Chondrocyte (in vitro differentiated cells): ENCODE measurements around the gene TTR. TPM values are rescaled to one million over a fixed set of nuclear protein-coding genes. Genes with fewer than 3 reads are reported as not detected.

Source experiments
- DNase-seq: peaks from one replicate; pipeline ENCODE4 v3.0.0; 2021; ENCODE audit warnings: mixed read lengths, low spot score
- H3K27ac Mint-ChIP-seq: one replicate; pipeline ENCODE4 v1.8.0; 2021; ENCODE audit warnings: mild to moderate bottlenecking, moderate library complexity, mixed read lengths; ENCODE audit not compliant: unreplicated experiment
- H3K27me3 Mint-ChIP-seq: 2 replicates; pipeline ENCODE4 v1.8.0; 2021; ENCODE audit warnings: low read depth, mixed read lengths
- H3K36me3 Mint-ChIP-seq: 2 replicates; pipeline ENCODE4 v1.8.0; 2021; ENCODE audit warnings: low read depth, mixed read lengths
- H3K4me1 Mint-ChIP-seq: 2 replicates; pipeline ENCODE4 v1.8.0; 2021; ENCODE audit warnings: low read depth, mild to moderate bottlenecking, mixed read lengths
- H3K4me3 Mint-ChIP-seq: one replicate; pipeline ENCODE4 v1.8.0; 2021; ENCODE audit warnings: mild to moderate bottlenecking, moderate library complexity, mixed read lengths; ENCODE audit not compliant: unreplicated experiment
- H3K9me3 Mint-ChIP-seq: 2 replicates; pipeline ENCODE4 v1.8.0; 2021; ENCODE audit warnings: low read depth, mixed read lengths
- CTCF ChIP-seq: fragments of 200-600 bp; sonication (generic); IDR thresholded peaks from 2 replicates; pipeline ENCODE4 v1.5.0; 2021; ENCODE audit warnings: antibody characterized with exemption, mild to moderate bottlenecking, moderate library complexity
- total RNA-seq: library from RNA; stranded (reverse); gene quantifications from 3 replicates; pipeline ENCODE4 v1.2.1, GENCODE V29; 2021

The TTR gene
- total RNA-seq, 1 donor from 2014 or later, result not detected

DNA sequence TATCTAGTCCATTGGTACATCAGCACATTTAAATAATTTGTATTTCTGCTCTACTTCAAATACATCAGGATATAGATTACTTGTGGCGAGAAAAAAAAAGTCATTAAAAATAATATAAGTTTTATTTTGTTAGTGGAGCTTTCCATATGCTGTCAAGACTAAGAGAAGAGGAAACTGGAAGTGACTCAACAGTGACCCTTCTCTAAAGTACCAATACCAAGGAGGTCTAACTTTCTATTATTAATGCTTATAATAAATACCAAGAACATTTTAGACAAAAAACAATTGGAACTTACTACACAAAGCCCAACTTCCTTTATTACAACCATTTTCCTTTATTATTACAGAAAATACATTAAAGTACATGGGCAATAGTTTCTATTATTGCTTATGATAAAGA lies 39.8 kb downstream of the TTR start:
- Mint-ChIP-seq H3K9me3 (peaks cover 3% of the 10 kb centered on the region), H3K27ac (no peak overlapping the region), H3K27me3 (no peaks in the 10 kb centered on the region), H3K4me3 (no peak overlapping the region), H3K4me1 (peaks cover 3% of the 10 kb centered on the region), H3K36me3 (peaks cover 4% of the 10 kb centered on the region)
- no peak for DNase-seq
- TF ChIP-seq CTCF, result no peak

DNA sequence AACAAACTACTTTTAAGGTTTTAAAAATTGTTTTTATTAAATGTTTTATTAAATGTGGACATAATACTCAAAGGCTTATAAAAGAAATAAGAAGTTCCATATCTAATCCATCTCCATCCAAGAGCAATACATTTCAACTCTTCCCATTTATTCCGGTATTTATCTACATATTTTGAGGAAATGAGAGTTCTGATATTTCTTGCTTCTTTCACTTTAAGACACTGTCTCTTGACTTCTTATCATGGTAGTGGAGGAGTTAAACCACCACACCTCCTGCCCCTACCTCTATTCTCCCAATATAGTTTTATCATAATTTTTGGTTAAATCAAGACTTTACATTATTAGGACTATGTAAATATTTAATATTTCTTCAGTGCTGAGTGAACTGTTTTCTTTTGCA lies 40.7 kb downstream of the TTR start:
- H3K4me3 Mint-ChIP-seq, result no peak overlapping the region
- TF ChIP-seq CTCF, result no peak
- H3K9me3 Mint-ChIP-seq, result peaks cover 5% of the 10 kb centered on the region
- no peak for DNase-seq
- H3K36me3 Mint-ChIP-seq, result peaks cover 6% of the 10 kb centered on the region
- H3K27ac Mint-ChIP-seq, result no peak overlapping the region
- peaks cover 3% of the 10 kb centered on the region for H3K4me1 Mint-ChIP-seq
- no peaks in the 10 kb centered on the region for H3K27me3 Mint-ChIP-seq

DNA sequence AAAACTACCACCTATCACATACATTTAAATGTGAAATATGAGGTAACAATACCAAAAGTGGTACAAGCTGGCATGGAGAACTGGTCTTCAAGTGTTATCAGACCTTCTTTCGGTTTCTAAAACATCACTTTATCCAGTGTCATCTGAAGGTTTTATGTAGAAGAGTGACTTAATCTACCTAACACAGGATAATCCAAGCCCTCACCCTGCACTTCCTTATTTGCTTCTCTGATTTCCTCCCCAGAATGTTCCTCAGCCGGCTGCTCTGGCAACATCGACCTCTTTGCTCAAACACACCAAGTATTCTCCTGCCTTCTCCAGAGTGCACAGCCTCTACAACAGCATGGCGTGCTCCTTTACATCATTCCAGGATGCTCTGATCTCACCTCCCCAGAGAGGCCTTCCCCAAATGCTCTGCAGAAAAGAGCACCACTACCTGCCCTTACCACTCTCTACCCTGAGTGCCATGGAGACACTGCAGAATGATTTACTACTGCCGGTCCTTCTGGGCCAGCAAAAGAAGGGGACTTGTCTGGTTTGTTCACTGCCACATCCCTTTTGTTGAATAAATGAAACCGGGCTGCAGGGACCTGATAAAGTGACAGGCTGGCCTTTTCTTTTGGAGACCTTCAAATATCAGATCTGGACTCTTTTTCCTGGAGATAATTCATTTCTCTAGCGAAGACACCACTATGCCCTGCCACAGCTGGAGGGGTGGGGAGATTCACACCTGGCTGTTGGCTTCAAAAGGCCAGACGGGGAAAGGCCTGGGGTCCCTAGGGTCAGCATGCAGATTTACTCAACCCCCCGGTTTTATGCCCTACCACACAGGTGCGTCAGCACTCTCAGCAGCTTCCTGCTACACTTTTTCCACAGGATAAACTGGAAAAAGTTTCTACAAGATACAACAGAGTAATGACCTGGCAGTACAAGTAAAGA lies 42.0 kb downstream of the TTR start:
- H3K4me3 Mint-ChIP-seq, result no peak overlapping the region
- peaks cover 8% of the 10 kb centered on the region for H3K36me3 Mint-ChIP-seq
- DNase-seq, result no peak
- peaks cover 3% of the 10 kb centered on the region for H3K4me1 Mint-ChIP-seq
- no peaks in the 10 kb centered on the region for H3K27me3 Mint-ChIP-seq
- TF ChIP-seq CTCF, result no peak
- H3K9me3 Mint-ChIP-seq, result peaks cover 5% of the 10 kb centered on the region
- H3K27ac Mint-ChIP-seq, result no peak overlapping the region

DNA sequence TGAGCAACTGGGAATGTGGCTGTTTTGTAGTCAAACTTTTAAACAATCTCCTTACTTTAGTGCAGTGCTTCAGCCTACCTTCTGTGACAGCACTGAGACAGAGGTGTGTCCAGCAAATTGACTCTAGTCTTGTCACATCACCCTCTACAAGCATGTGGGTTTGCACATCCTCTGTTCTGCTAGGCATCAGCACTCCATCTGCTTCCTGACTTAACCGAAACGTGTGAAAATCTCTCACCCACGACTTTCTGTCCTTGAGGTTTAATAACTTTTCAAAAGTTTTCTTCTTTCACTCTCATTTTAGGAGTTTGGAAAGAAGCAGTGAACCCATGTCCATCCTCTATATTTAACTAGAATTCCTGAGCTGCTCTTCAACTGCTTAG lies 42.6 kb downstream of the TTR start:
- Mint-ChIP-seq H3K36me3 (peaks cover 6% of the 10 kb centered on the region), H3K4me3 (no peak overlapping the region), H3K27ac (no peak overlapping the region), H3K9me3 (peaks cover 5% of the 10 kb centered on the region), H3K27me3 (no peaks in the 10 kb centered on the region), H3K4me1 (peaks cover 3% of the 10 kb centered on the region)
- no peak for DNase-seq
- TF ChIP-seq CTCF, result no peak

GRCh38 chr18:31636387-31636786 lies 44.7 kb downstream of the TTR start:
- no peak for TF ChIP-seq CTCF
- Mint-ChIP-seq H3K36me3 (peaks cover 6% of the 10 kb centered on the region), H3K4me1 (peaks cover 3% of the 10 kb centered on the region), H3K9me3 (peaks cover 5% of the 10 kb centered on the region), H3K27ac (no peak overlapping the region), H3K4me3 (no peak overlapping the region), H3K27me3 (no peaks in the 10 kb centered on the region)
- no peak for DNase-seq
